SIG-M5 (cell line): Measurements from ENCODE around the gene CHMP3.

ENCODE experiments used
- DNase-seq: peaks from one replicate; lab custom pipeline; 2025; lab: John Stamatoyannopoulos, UW

Gene CHMP3

DNA sequence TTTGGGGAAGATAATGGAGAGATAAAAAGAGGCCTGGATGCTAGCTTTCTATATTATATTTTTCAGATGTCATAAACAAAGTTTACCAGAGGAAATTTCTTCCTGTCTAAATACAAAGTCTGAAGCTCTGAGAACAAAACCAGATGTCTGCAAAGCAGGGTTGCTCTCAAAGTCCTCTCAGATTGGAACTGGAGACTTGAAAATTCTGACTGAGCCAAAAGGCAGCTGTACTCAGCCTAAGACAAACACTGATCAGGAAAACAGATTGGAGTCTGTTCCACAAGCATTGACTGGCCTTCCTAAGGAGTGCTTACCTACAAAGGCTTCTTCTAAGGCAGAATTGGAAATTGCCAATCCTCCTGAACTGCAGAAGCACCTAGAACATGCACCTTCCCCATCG, 96.9 kb downstream of the CHMP3 start:
- no peak for DNase-seq

DNA sequence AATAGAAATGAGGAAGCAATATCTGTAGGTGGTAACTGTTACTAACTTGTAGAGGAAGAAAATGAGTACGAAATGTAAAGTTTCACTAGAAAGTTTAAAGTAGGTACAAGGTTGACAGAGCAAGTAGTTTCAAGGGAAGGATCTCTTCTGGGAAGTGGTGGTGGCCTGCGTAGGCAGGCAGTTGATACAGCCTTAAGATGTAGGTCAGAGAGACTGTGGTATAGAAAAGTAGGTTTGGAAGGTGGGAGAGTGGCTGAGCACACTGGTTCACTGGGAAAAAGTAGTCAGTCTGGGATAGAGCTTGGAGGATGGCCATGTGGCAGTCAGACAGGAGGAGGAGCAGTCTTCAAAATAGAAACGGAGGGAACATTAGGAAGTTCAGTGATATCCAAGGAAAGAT, 98.6 kb downstream of the CHMP3 start:
- no peak for DNase-seq

DNA sequence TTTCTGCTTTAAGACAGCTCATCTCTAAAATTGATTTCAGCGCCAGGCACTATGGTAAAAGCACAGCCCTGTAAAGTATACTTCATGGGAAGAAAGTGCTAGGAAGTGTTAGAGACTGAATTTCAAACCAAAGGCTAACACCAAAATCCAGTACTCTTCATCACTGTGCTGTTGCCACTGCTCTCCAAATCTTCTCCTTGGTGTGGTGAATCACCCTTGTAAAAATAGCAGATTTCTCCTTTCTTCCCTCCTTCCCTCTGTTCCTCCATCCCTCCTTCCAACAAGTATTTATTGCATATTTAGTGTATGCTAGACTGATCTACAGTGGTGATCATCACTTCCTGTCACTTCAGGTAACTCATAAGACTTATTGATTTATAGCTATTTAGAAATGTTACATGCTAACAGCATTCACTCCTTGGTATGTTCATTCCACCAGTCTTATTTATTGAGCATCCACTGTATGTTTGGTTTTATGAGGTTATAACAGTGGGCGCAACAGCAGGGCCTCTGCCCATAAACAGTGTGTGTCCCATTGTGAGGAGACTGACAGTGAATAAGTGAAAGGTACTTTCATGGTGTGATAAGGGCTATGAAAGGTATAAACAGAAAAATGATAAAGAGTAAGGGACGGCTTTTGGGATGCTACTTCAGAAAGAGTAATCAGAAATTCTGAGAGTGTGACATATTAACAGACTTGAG, 102.0 kb downstream of the CHMP3 start:
- no peak for DNase-seq

DNA sequence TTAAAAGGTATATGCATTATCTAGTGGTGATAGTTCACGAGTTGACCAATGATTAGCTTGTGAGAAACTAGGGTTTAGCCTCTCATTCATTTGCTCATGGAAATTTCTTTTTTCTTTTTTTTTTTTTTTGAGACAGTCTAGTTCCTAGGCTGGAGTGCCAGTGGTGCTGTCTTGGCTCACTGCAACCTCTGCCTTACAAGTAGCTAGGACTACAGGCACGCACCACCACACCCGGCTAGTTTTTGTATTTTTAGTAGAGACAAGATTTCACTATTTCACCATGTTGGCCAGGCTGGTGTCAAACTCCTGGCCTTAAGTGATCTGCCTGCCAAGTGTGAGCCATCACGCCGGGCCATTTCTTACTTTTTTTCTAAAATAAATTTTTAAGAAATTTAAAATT, 108.1 kb downstream of the CHMP3 start:
- no peak for DNase-seq

DNA sequence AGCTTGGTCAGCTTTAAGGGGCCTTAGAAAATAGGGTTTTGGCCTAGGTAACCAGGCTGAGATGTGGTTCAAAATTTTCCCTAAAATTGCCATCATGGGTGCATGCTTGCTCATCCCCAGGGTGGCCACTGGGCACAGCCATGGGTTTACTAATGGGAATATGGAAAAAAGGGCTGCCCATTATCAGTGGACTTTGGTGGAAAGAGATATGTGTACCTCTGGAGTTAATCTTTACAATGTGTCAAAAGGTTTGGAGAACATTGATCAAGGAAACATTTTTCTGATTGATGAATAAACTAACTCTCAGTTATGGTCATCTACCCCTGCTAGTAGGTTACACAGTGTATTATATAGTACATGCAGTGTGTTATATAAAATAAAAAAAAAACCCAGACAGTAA, 109.0 kb downstream of the CHMP3 start:
- no peak for DNase-seq

DNA sequence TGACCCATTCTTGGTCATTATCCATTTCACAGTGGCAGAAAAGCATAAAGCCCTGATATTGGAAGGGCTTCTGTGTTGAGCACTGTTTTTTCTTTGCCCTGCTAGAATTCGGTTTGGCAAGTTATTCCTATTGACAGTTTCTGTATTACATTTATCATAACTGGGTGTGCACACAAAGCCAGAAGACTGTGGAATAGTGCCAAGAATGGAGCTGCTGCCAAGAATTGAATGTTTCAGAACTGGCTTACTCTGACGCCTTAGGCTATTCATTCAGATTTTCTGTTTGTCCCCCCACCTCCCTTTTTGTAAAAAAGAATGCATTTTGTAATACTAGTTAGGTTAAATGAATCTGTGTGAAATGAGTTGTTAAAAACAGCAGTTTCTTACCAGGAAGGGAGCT, 109.4 kb downstream of the CHMP3 start:
- DNase-seq, result no peak
